Fibroblast of lung (primary cell): ENCODE measurements around the gene MAT1A.

Experiments
- CTCF ChIP-seq, 2 donors: IDR thresholded peaks in 1 of 2; conservative IDR thresholded peaks in 1 of 2; 1 replicate in 1 of 2; 2 replicates in 1 of 2; pipeline ENCODE4 v1.5.1; 2011 to 2012; ENCODE audit warnings: low read length in 2 of 2, control low read depth in 1 of 2, inconsistent platforms in 1 of 2, low read depth in 1 of 2, mild to moderate bottlenecking in 1 of 2
- EZH2 ChIP-seq: IDR thresholded peaks from 2 replicates; pipeline ENCODE4 v1.5.1; 2012; ENCODE audit warnings: low read length, control low read depth, mild to moderate bottlenecking; ENCODE audit errors: missing control alignments

- TF ChIP-seq CTCF (conservative IDR thresholded peaks at IDR 0.05 in 1 of 2, IDR thresholded peaks at IDR 0.05 in 1 of 2; ENCODE audit: low read depth in 1 of 2, low read length in 2 of 2) (no peak), EZH2 (no peak)
These were observed 23.0 kb downstream of the MAT1A start for GRCh38 chr10:80266513-80266863.
